ENCODE measurements around the gene SLC35F5.
"Not testable (repeated sequence)": the region's sequence is repeated elsewhere in the genome, so short reads cannot be mapped to it uniquely, and the experiment has no call there.

DNA sequence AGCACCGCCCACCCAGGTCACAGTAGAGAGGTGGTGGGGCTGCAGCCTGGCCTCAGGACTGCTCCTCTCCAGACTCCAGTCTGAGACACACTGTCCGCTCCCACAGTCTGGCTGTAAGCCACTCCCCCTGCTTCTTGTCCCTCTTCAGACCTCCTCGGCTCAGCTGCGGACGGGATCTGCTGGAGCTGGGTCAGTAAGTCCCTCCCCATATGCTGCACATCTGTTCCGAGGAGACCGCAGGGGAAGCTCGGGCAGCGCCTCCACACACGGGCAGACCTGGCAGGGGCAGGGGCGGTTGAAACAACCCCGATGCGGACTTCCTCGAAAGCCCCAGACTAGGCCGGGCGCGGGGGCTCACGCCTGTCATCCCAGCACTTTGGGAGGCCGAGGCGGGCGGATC lies 87.4 kb downstream of the SLC35F5 start:
- TF ChIP-seq EZH2 (IDR thresholded peaks at IDR 0.05; ENCODE audit: low read length): not testable (repeated sequence)
- TF ChIP-seq, protein P1, sequence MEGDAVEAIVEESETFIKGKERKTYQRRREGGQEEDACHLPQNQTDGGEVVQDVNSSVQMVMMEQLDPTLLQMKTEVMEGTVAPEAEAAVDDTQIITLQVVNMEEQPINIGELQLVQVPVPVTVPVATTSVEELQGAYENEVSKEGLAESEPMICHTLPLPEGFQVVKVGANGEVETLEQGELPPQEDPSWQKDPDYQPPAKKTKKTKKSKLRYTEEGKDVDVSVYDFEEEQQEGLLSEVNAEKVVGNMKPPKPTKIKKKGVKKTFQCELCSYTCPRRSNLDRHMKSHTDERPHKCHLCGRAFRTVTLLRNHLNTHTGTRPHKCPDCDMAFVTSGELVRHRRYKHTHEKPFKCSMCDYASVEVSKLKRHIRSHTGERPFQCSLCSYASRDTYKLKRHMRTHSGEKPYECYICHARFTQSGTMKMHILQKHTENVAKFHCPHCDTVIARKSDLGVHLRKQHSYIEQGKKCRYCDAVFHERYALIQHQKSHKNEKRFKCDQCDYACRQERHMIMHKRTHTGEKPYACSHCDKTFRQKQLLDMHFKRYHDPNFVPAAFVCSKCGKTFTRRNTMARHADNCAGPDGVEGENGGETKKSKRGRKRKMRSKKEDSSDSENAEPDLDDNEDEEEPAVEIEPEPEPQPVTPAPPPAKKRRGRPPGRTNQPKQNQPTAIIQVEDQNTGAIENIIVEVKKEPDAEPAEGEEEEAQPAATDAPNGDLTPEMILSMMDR (optimal IDR thresholded peaks at IDR 0.05 in 1 of 3, IDR thresholded peaks at IDR 0.05 in 1 of 3, conservative IDR thresholded peaks at IDR 0.05 in 1 of 3; ENCODE audit: extremely low read depth in 1 of 3, insufficient read depth in 2 of 3, low read length in 3 of 3): not testable (repeated sequence)
